GM10266 (cell line): ENCODE measurements around the gene IGFBP6.

Experiments used
- DNase-seq: peaks from one replicate; pipeline ENCODE4 v3.0.0; 2012; ENCODE audit errors: extremely low spot score
- TF ChIP-seq, protein P1 (sequence below): IDR thresholded peaks from 2 replicates; pipeline ENCODE4 v1.5.1; 2012; ENCODE audit warnings: mild to moderate bottlenecking, low read depth; ENCODE audit not compliant: control insufficient read depth, insufficient read depth; ENCODE audit errors: missing control alignments

Gene IGFBP6

GRCh38 chr12:53097564-53098353 is at the start of gene IGFBP6:
IGFBP6 (plus strand) TSS chr12:53097667; CDS start chr12:53097718, 51 bp downstream.
- DNase-seq: no peak
- TF ChIP-seq, protein P1, sequence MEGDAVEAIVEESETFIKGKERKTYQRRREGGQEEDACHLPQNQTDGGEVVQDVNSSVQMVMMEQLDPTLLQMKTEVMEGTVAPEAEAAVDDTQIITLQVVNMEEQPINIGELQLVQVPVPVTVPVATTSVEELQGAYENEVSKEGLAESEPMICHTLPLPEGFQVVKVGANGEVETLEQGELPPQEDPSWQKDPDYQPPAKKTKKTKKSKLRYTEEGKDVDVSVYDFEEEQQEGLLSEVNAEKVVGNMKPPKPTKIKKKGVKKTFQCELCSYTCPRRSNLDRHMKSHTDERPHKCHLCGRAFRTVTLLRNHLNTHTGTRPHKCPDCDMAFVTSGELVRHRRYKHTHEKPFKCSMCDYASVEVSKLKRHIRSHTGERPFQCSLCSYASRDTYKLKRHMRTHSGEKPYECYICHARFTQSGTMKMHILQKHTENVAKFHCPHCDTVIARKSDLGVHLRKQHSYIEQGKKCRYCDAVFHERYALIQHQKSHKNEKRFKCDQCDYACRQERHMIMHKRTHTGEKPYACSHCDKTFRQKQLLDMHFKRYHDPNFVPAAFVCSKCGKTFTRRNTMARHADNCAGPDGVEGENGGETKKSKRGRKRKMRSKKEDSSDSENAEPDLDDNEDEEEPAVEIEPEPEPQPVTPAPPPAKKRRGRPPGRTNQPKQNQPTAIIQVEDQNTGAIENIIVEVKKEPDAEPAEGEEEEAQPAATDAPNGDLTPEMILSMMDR: no peak

GRCh38 chr12:53048033-53048779 is 49.3 kb upstream of the IGFBP6 start:
- no peak for DNase-seq
- TF ChIP-seq, protein P1: no peak

GRCh38 chr12:53048780-53049401 is 48.6 kb upstream of the IGFBP6 start:
- TF ChIP-seq, protein P1: no peak
- no peak for DNase-seq

GRCh38 chr12:53049571-53050318 is 47.7 kb upstream of the IGFBP6 start, which contains the start of gene TNS2:
TNS2 (plus strand) TSS chr12:53050065; CDS start chr12:53050186, 121 bp downstream.
- DNase-seq: no peak
- TF ChIP-seq, protein P1: no peak

DNA sequence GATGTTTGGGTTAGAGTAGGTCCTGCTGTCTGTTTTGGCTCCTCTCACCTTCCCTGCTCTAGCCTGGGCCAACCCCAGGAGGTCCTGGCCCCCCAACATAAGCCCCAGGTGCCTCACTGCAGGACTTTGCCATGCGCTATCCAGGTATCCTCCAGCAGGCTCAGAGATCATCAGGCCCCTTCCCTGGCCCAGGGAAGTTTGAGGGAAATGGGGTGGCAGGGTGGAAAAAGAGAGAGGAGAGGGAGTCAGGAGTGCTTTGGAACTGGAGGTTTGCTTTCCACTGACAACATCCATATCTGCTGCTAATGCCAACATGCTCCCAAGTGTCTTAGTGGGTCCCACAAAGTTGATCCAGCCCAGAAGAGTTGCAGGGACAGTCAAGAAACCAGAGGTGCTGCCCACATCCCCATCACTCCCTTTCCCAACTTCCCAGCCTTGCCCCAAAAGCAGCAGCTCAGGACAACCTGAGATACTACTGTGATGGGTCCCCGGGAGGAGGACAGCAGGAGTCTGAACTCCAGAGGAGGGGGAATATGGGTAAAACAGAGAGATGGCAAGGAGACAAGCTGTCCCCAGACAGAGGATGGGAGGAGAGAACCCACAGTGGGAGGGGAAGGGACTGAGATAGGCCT is 46.9 kb upstream of the IGFBP6 start:
- no peak for DNase-seq
- TF ChIP-seq, protein P1: no peak

DNA sequence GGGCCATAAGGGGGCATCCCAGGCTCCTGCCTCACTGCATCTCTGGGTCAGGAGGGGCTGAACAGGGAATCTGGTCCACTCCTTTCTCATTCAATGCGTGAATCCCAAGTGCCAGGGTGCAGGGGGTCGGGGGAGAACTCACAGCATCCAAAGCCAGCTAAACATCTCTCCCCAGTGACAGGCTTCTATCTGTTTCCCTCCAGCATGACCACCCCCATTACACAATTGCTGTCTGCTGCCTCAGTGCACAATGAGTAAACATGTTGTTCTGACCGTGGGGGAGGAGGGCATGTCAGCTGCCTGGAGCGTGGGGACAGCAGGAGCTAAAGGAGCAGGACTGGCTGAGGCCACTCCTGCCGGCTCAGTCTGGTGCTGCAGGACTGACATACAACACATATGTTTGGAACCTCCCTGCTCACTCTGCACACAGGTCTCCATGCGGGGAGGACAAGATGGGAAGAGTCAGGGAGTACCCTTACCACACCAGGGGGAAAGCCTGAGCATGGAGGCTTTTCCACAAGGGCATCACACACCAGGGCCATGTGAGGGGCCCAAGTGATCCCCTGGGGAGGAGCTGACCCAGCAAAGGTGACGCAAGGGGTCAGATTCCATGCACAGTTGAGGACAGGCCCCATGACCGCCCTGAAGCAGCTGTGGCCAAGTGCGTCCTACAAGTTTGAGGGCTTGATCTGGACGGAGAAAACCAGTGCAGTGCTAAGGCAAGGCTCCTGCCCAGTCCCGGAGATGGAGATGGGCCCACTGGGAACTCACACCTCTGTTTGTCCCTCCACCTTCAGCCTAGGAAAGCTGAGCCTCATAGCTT is 46.2 kb upstream of the IGFBP6 start:
- no peak for DNase-seq
- TF ChIP-seq, protein P1: no peak
